Astrocyte of the spinal cord (primary cell): ENCODE results near the gene TTLL12.

Experiments used
- DNase-seq: peaks from one replicate; pipeline ENCODE4 v3.0.0; 2011; ENCODE audit warnings: low read depth, low spot score
- H3K4me3 ChIP-seq: 2 replicates; pipeline ENCODE4 v1.5.1; 2011; ENCODE audit warnings: low read depth, mild to moderate bottlenecking, low read length, moderate library complexity
- CTCF ChIP-seq: IDR thresholded peaks from 2 replicates; pipeline ENCODE4 v1.5.1; 2012; ENCODE audit warnings: low read depth, mild to moderate bottlenecking, low read length, inconsistent platforms
- in situ Hi-C: cut with HindIII; loops from 2 replicates; pipeline ENCODE4 v1.10.0; 2017; ENCODE audit warnings: low sequenced_read_pairs

Gene TTLL12

GRCh38 chr22:43182118-43182517 is 4.8 kb downstream of the TTLL12 start:
- in situ Hi-C loops, result no loop called here
- H3K4me3 ChIP-seq, result no peak overlapping the region
- no peak for TF ChIP-seq CTCF
- no peak for DNase-seq

- no peak for DNase-seq
- TF ChIP-seq CTCF, result no peak
- no peak overlapping the region for H3K4me3 ChIP-seq
- in situ Hi-C loops, result no loop called here
Measured at GRCh38 chr22:43181321-43182076, 5.4 kb downstream of the TTLL12 start.

GRCh38 chr22:43180670-43181069 is 6.3 kb downstream of the TTLL12 start:
- no peak overlapping the region for H3K4me3 ChIP-seq
- in situ Hi-C loops, result no loop called here
- TF ChIP-seq CTCF, result no peak
- no peak for DNase-seq

GRCh38 chr22:43179911-43180195 is 7.1 kb downstream of the TTLL12 start:
- TF ChIP-seq CTCF, result no peak
- in situ Hi-C loops, result no loop called here
- no peak for DNase-seq
- H3K4me3 ChIP-seq, result no peak overlapping the region

GRCh38 chr22:43179146-43179910 is 7.6 kb downstream of the TTLL12 start:
- no peak for DNase-seq
- no peak for TF ChIP-seq CTCF
- H3K4me3 ChIP-seq, result no peak overlapping the region
- in situ Hi-C loops, result no loop called here

GRCh38 chr22:43177479-43177878 is 9.5 kb downstream of the TTLL12 start:
- H3K4me3 ChIP-seq, result no peak overlapping the region
- in situ Hi-C loops, result no loop called here
- DNase-seq, result no peak
- no peak for TF ChIP-seq CTCF
